CD8-positive, alpha-beta memory T cell (primary cell): ENCODE data around the gene DUSP7. TPM values are rescaled to one million over a fixed set of nuclear protein-coding genes. Genes with fewer than 3 reads are reported as not detected.

Source experiments
- CTCF ChIA-PET: fragments of 350-600 bp; sonication (Branson Sonifier 250); formaldehyde crosslinking; loops from one replicate; lab custom pipeline; 2021; ENCODE audit warnings: antibody characterized with exemption; lab: Charles Lee
- POLR2A ChIA-PET: fragments of 350-600 bp; sonication (Branson Sonifier 250); formaldehyde crosslinking; loops from one replicate; lab custom pipeline; 2021; ENCODE audit warnings: antibody characterized with exemption; lab: Charles Lee
- DNase-seq, 5 donors: peaks; one replicate each; pipeline versions ENCODE4 v3.0.0 to v3.0.0-alpha.2; 2020 to 2022; ENCODE audit warnings: mixed read lengths in 1 of 5
- H3K27ac ChIP-seq: one replicate; pipeline ENCODE4 v1.7.0; 2013; ENCODE audit warnings: low read depth, mild to moderate bottlenecking, low read length, moderate library complexity
- H3K27me3 ChIP-seq: 2 replicates; pipeline ENCODE4 v1.7.0; 2013; ENCODE audit warnings: low read length, mild to moderate bottlenecking; ENCODE audit not compliant: insufficient read depth, poor library complexity, severe bottlenecking
- H3K36me3 ChIP-seq: 2 replicates; pipeline ENCODE4 v1.7.0; 2013; ENCODE audit warnings: mild to moderate bottlenecking, low read length, moderate library complexity; ENCODE audit not compliant: insufficient read depth
- H3K4me1 ChIP-seq: 2 replicates; pipeline ENCODE4 v1.7.0; 2013; ENCODE audit warnings: mild to moderate bottlenecking, low read length, moderate library complexity; ENCODE audit not compliant: insufficient read depth
- H3K4me3 ChIP-seq: 2 replicates; pipeline ENCODE4 v1.7.0; 2013; ENCODE audit warnings: mild to moderate bottlenecking, low read length
- H3K9me3 ChIP-seq: 2 replicates; pipeline ENCODE4 v1.7.0; 2013; ENCODE audit warnings: mild to moderate bottlenecking, low read length
- H3K27ac Mint-ChIP-seq, 8 donors: one replicate each; pipeline ENCODE4 v1.8.0; 2020 to 2021; ENCODE audit warnings: mixed read lengths in 8 of 8, mild to moderate bottlenecking in 6 of 8, inconsistent platforms in 3 of 8, moderate library complexity in 3 of 8
- H3K27me3 Mint-ChIP-seq, 2 donors: one replicate each; pipeline ENCODE4 v1.8.0; 2020 to 2021; ENCODE audit warnings: mixed read lengths in 2 of 2, mild to moderate bottlenecking in 1 of 2, moderate library complexity in 1 of 2
- H3K36me3 Mint-ChIP-seq, 3 donors: one replicate each; pipeline ENCODE4 v1.8.0; 2020 to 2021; ENCODE audit warnings: mixed read lengths in 3 of 3, inconsistent platforms in 1 of 3, mild to moderate bottlenecking in 1 of 3
- H3K4me1 Mint-ChIP-seq, 3 donors: one replicate each; pipeline ENCODE4 v1.8.0; 2020 to 2021; ENCODE audit warnings: mixed read lengths in 3 of 3, inconsistent platforms in 1 of 3, mild to moderate bottlenecking in 1 of 3
- H3K4me3 Mint-ChIP-seq, 7 donors: one replicate each; pipeline ENCODE4 v1.8.0; 2020 to 2021; ENCODE audit warnings: mixed read lengths in 7 of 7, mild to moderate bottlenecking in 6 of 7, moderate library complexity in 4 of 7, inconsistent platforms in 2 of 7
- H3K9me3 Mint-ChIP-seq, 5 donors: one replicate each; pipeline ENCODE4 v1.8.0; 2020 to 2022; ENCODE audit warnings: mixed read lengths in 5 of 5, mild to moderate bottlenecking in 3 of 5, moderate library complexity in 2 of 5, inconsistent platforms in 1 of 5
- polyA plus RNA-seq: library from polyadenylated mRNA; unstranded; fragments of 300-500 nt; fragmentation: Illumina TruSeq; gene quantifications from one replicate; pipeline ENCODE4 v1.2.3, GENCODE V29; 2021
- total RNA-seq, 2 experiments: library from RNA; stranded (reverse); gene quantifications; one replicate each; pipeline ENCODE4 v1.2.3, GENCODE V29; 2021

DUSP7 gene
- total and polyA plus RNA-seq, 3 experiments from 2014 or later: 7.2 to 27.2 (median 26.3) TPM

GRCh38 chr3:52053307-52054304 lies 2.8 kb downstream of the DUSP7 start:
- CTCF ChIA-PET: interaction anchor here (1.0 to 3.0 kb wide), 11 partner anchors 9 to 111 kb away, joined by 3 to 20 read pairs (median 6); partner anchors contain the start of gene ABHD14B
- peaks cover 66% of the 10 kb centered on the region for H3K4me1 ChIP-seq
- H3K4me1 Mint-ChIP-seq: peaks cover 48 to 72% (median 58%) of the 10 kb centered on the region in 3 donors
- peaks cover 0 to 57% (median 11%) of the 10 kb centered on the region in 3 donors for H3K36me3 Mint-ChIP-seq
- H3K36me3 ChIP-seq: peaks cover 33% of the 10 kb centered on the region
- POLR2A ChIA-PET: interaction anchor here (0.6 to 2.8 kb wide), 2 partner anchors 17 to 58 kb away, joined by 5 to 8 read pairs; partner anchors contain the start of gene RPL29
- peak overlapping the region; percentile 66 for H3K4me3 ChIP-seq
- peak overlapping the region; percentile 85 to 91 (median 90) for H3K4me3 Mint-ChIP-seq
- H3K27me3 ChIP-seq: no peaks in the 10 kb centered on the region
- H3K27ac Mint-ChIP-seq: peak overlapping the region; percentile 82 to 99 (median 94)
- H3K27ac ChIP-seq: peak overlapping the region; percentile 67
- DNase-seq: peak in 2 of 5 donors; percentile 17 to 27
- H3K9me3 Mint-ChIP-seq: no peaks in the 10 kb centered on the region
- no peaks in the 10 kb centered on the region for H3K27me3 Mint-ChIP-seq
- no peaks in the 10 kb centered on the region for H3K9me3 ChIP-seq

GRCh38 chr3:52052831-52053306 lies 3.5 kb downstream of the DUSP7 start:
- ChIA-PET CTCF (interaction anchor here (0.6 to 3.0 kb wide), 13 partner anchors 8 to 395 kb away, joined by 3 to 20 read pairs (median 6); partner anchors contain the start of gene ABHD14B), POLR2A (no interaction called here)
- peak; percentile 30 to 59 (median 32) for DNase-seq
- H3K9me3 Mint-ChIP-seq: no peaks in the 10 kb centered on the region
- H3K4me3 Mint-ChIP-seq: peak overlapping the region; percentile 85 to 91 (median 90)
- H3K4me1 Mint-ChIP-seq: peaks cover 48 to 75% (median 59%) of the 10 kb centered on the region in 3 donors
- peaks cover 0 to 58% (median 11%) of the 10 kb centered on the region in 3 donors for H3K36me3 Mint-ChIP-seq
- H3K4me1 ChIP-seq: peaks cover 69% of the 10 kb centered on the region
- no peaks in the 10 kb centered on the region for H3K27me3 ChIP-seq
- H3K4me3 ChIP-seq: peak overlapping the region; percentile 66
- no peaks in the 10 kb centered on the region for H3K27me3 Mint-ChIP-seq
- H3K36me3 ChIP-seq: peaks cover 33% of the 10 kb centered on the region
- peak overlapping the region; percentile 82 to 99 (median 94) for H3K27ac Mint-ChIP-seq
- no peaks in the 10 kb centered on the region for H3K9me3 ChIP-seq
- H3K27ac ChIP-seq: peak overlapping the region; percentile 67

GRCh38 chr3:52051444-52051843 lies 4.9 kb downstream of the DUSP7 start:
- DNase-seq: no peak
- peak overlapping the region; percentile 66 for H3K4me3 ChIP-seq
- no peaks in the 10 kb centered on the region for H3K9me3 Mint-ChIP-seq
- H3K4me1 Mint-ChIP-seq: peaks cover 48 to 70% (median 51%) of the 10 kb centered on the region in 3 donors
- POLR2A ChIA-PET: no interaction called here
- H3K27ac ChIP-seq: peak overlapping the region; percentile 67
- H3K27me3 Mint-ChIP-seq: no peaks in the 10 kb centered on the region
- CTCF ChIA-PET: interaction anchor here (0.8 to 3.0 kb wide), 5 partner anchors 10 to 110 kb away, joined by 3 to 8 read pairs (median 4); partner anchors contain the start of genes PARP3, RPL29 and RRP9
- H3K4me1 ChIP-seq: peaks cover 64% of the 10 kb centered on the region
- no peaks in the 10 kb centered on the region for H3K27me3 ChIP-seq
- H3K27ac Mint-ChIP-seq: peak overlapping the region; percentile 63 to 99 (median 94)
- H3K36me3 Mint-ChIP-seq: peaks cover 0 to 53% (median 11%) of the 10 kb centered on the region in 3 donors
- no peaks in the 10 kb centered on the region for H3K9me3 ChIP-seq
- H3K4me3 Mint-ChIP-seq: peak overlapping the region; percentile 85 to 91 (median 90)
- H3K36me3 ChIP-seq: peaks cover 33% of the 10 kb centered on the region

GRCh38 chr3:52050571-52050970 lies 5.8 kb downstream of the DUSP7 start:
- Mint-ChIP-seq H3K9me3 (no peaks in the 10 kb centered on the region), H3K4me1 (peaks cover 48 to 71% (median 52%) of the 10 kb centered on the region in 3 donors), H3K27ac (peak overlapping the region; percentile 45 to 94 (median 80)), H3K27me3 (no peaks in the 10 kb centered on the region), H3K4me3 (peak overlapping the region in 1 of 7 donors; percentile 49), H3K36me3 (peaks cover 0 to 51% (median 11%) of the 10 kb centered on the region in 3 donors)
- CTCF ChIA-PET: no interaction called here
- Histone ChIP-seq H3K27me3 (no peaks in the 10 kb centered on the region), H3K4me1 (peaks cover 65% of the 10 kb centered on the region), H3K36me3 (peaks cover 33% of the 10 kb centered on the region), H3K9me3 (no peaks in the 10 kb centered on the region), H3K27ac (no peak overlapping the region), H3K4me3 (no peak overlapping the region)
- POLR2A ChIA-PET: no interaction called here
- DNase-seq: no peak

- no peak for DNase-seq
- H3K4me3 ChIP-seq: no peak overlapping the region
- H3K27ac Mint-ChIP-seq: peak overlapping the region; percentile 23 to 97 (median 73)
- peaks cover 0 to 49% (median 11%) of the 10 kb centered on the region in 3 donors for H3K36me3 Mint-ChIP-seq
- H3K36me3 ChIP-seq: peaks cover 33% of the 10 kb centered on the region
- ChIA-PET CTCF (no interaction called here), POLR2A (no interaction called here)
- H3K4me1 Mint-ChIP-seq: peaks cover 45 to 73% (median 55%) of the 10 kb centered on the region in 3 donors
- H3K4me1 ChIP-seq: peaks cover 69% of the 10 kb centered on the region
- H3K27me3 ChIP-seq: no peaks in the 10 kb centered on the region
- H3K27me3 Mint-ChIP-seq: no peaks in the 10 kb centered on the region
- H3K9me3 ChIP-seq: no peaks in the 10 kb centered on the region
- H3K9me3 Mint-ChIP-seq: no peaks in the 10 kb centered on the region
- H3K4me3 Mint-ChIP-seq: peak overlapping the region in 3 of 7 donors; percentile 6 to 28 (median 13)
- H3K27ac ChIP-seq: no peak overlapping the region
Observed at GRCh38 chr3:52049503-52049902, 6.9 kb downstream of the DUSP7 start.

- CTCF ChIA-PET: no interaction called here
- Histone ChIP-seq H3K9me3 (no peaks in the 10 kb centered on the region), H3K36me3 (peaks cover 28% of the 10 kb centered on the region), H3K4me1 (peaks cover 48% of the 10 kb centered on the region), H3K27ac (no peak overlapping the region), H3K4me3 (no peak overlapping the region), H3K27me3 (no peaks in the 10 kb centered on the region)
- POLR2A ChIA-PET: no interaction called here
- Mint-ChIP-seq H3K27ac (peak overlapping the region in 3 of 8 donors; percentile 66 to 93 (median 93)), H3K4me3 (no peak overlapping the region), H3K36me3 (peaks cover 0 to 36% (median 3%) of the 10 kb centered on the region in 3 donors), H3K4me1 (peaks cover 24 to 60% (median 36%) of the 10 kb centered on the region in 3 donors), H3K27me3 (no peaks in the 10 kb centered on the region), H3K9me3 (no peaks in the 10 kb centered on the region)
- no peak for DNase-seq
Observed at GRCh38 chr3:52047295-52047960, 8.9 kb downstream of the DUSP7 start.

- ChIA-PET CTCF (no interaction called here), POLR2A (no interaction called here)
- Histone ChIP-seq H3K4me1 (peaks cover 42% of the 10 kb centered on the region), H3K4me3 (no peak overlapping the region), H3K27ac (no peak overlapping the region), H3K27me3 (no peaks in the 10 kb centered on the region), H3K36me3 (peaks cover 28% of the 10 kb centered on the region), H3K9me3 (no peaks in the 10 kb centered on the region)
- H3K9me3 Mint-ChIP-seq: no peaks in the 10 kb centered on the region
- peak overlapping the region; percentile 7 to 85 (median 68) for H3K27ac Mint-ChIP-seq
- no peak overlapping the region for H3K4me3 Mint-ChIP-seq
- DNase-seq: no peak
- peaks cover 0 to 33% (median 3%) of the 10 kb centered on the region in 3 donors for H3K36me3 Mint-ChIP-seq
- H3K27me3 Mint-ChIP-seq: no peaks in the 10 kb centered on the region
- peaks cover 23 to 59% (median 33%) of the 10 kb centered on the region in 3 donors for H3K4me1 Mint-ChIP-seq
Observed at GRCh38 chr3:52046902-52047239, 9.5 kb downstream of the DUSP7 start.
